Stomach (tissue), 4 donors: ENCODE data around the gene GPR17.

Experiments used
- EP300 ChIP-seq: sonication (generic); formaldehyde crosslinking; IDR thresholded peaks from one replicate; pipeline ENCODE4 v1.6.1; 2017; ENCODE audit warnings: antibody characterized with exemption
- POLR2A ChIP-seq, 4 donors: fragments of 450-650 bp; IDR thresholded peaks; one replicate each; pipeline ENCODE4 v1.6.1; 2016; ENCODE audit warnings: antibody characterized with exemption in 4 of 4, control low read depth in 2 of 4, mild to moderate bottlenecking in 1 of 4, moderate library complexity in 1 of 4
- TF ChIP-seq, protein P1 (sequence below), 7 experiments: fragments of 450-650 bp in 4 of 7; fragments of 200-600 bp in 3 of 7; sonication (generic) in 3 of 7; IDR thresholded peaks; one replicate each; pipeline ENCODE4 v1.5.1; 2016 to 2019; ENCODE audit warnings: antibody characterized with exemption in 7 of 7, control low read depth in 2 of 7, mild to moderate bottlenecking in 1 of 7

DNA sequence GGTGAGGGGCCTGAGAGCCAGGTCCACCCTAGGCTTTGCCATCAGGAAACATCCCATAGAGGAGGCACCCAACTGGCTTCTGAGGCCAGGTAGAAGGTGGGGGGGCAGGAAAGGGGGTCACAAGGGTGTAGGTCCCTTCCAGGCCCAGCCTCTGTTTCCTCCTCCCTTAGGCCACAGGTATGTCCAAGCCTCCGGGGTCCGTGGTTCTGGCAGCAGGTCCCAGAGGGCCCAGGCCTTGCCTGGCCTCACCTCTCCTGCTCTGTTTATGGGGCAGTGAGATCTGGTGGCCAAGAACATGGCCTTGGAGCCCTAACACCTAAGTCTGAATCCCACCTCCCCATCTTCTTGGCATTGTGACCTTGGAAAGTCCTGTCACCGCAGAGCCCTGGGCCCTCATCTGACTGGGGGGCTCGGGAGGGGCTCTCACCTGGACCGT, 21.6 kb upstream of the GPR17 start:
- TF ChIP-seq, protein P1, sequence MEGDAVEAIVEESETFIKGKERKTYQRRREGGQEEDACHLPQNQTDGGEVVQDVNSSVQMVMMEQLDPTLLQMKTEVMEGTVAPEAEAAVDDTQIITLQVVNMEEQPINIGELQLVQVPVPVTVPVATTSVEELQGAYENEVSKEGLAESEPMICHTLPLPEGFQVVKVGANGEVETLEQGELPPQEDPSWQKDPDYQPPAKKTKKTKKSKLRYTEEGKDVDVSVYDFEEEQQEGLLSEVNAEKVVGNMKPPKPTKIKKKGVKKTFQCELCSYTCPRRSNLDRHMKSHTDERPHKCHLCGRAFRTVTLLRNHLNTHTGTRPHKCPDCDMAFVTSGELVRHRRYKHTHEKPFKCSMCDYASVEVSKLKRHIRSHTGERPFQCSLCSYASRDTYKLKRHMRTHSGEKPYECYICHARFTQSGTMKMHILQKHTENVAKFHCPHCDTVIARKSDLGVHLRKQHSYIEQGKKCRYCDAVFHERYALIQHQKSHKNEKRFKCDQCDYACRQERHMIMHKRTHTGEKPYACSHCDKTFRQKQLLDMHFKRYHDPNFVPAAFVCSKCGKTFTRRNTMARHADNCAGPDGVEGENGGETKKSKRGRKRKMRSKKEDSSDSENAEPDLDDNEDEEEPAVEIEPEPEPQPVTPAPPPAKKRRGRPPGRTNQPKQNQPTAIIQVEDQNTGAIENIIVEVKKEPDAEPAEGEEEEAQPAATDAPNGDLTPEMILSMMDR (IDR thresholded peaks at IDR 0.05): no peak
- TF ChIP-seq POLR2A (IDR thresholded peaks at IDR 0.05) (no peak), EP300 (no peak)
